Measurements from ENCODE around the gene RNU1-2.
"Not testable (repeated sequence)": the region's sequence is repeated elsewhere in the genome, so short reads cannot be mapped to it uniquely, and the experiment has no call there.

The RNU1-2 gene

GRCh38 chr1:16927711-16928485, 32.1 kb downstream of the RNU1-2 start:
- H3K4me3 ChIP-seq (ENCODE audit: control insufficient read depth in 1 of 7, extremely low read depth in 1 of 7, insufficient read depth in 4 of 7, low read depth in 2 of 7, low read length in 6 of 7) = no peak overlapping the region
- ChIA-PET POLR2A (no interaction called here), CTCF (interaction anchor here (0.7 to 1.2 kb wide), 2 partner anchors 32 to 118 kb away, joined by 3 read pairs; no protein-coding TSS in a partner anchor)
- no peaks in the 10 kb centered on the region for H3K27me3 ChIP-seq (replicated peaks in 2 of 5; ENCODE audit: control insufficient read depth in 4 of 5, insufficient read depth in 5 of 5, low read length in 4 of 5)
- WGBS (ENCODE audit: insufficient coverage) = 79% methylated on average over 12 of the region's 13 CpGs
- H3K36me3 ChIP-seq (ENCODE audit: control insufficient read depth in 4 of 4, insufficient read depth in 4 of 4, low read length in 3 of 4) = peaks cover 0 to 5% (median 1%) of the 10 kb centered on the region in 4 experiments
- peak in 2 of 3 donors; percentile 33 to 69 for DNase-seq
- H3K9me3 ChIP-seq (ENCODE audit: control extremely low read depth in 1 of 5, control insufficient read depth in 4 of 5, insufficient read depth in 2 of 5, low read depth in 1 of 5, low read length in 4 of 5) = no peaks in the 10 kb centered on the region
- no peak overlapping the region for H3K27ac ChIP-seq (ENCODE audit: insufficient read depth in 1 of 2, low read depth in 1 of 2, low read length in 2 of 2, poor library complexity in 1 of 2, severe bottlenecking in 2 of 2)
- peaks cover 0 to 4% (median under 1%) of the 10 kb centered on the region in 4 experiments for H3K4me1 ChIP-seq (ENCODE audit: control extremely low read depth in 1 of 4, control insufficient read depth in 4 of 4, insufficient read depth in 4 of 4, low read length in 3 of 4)

DNA sequence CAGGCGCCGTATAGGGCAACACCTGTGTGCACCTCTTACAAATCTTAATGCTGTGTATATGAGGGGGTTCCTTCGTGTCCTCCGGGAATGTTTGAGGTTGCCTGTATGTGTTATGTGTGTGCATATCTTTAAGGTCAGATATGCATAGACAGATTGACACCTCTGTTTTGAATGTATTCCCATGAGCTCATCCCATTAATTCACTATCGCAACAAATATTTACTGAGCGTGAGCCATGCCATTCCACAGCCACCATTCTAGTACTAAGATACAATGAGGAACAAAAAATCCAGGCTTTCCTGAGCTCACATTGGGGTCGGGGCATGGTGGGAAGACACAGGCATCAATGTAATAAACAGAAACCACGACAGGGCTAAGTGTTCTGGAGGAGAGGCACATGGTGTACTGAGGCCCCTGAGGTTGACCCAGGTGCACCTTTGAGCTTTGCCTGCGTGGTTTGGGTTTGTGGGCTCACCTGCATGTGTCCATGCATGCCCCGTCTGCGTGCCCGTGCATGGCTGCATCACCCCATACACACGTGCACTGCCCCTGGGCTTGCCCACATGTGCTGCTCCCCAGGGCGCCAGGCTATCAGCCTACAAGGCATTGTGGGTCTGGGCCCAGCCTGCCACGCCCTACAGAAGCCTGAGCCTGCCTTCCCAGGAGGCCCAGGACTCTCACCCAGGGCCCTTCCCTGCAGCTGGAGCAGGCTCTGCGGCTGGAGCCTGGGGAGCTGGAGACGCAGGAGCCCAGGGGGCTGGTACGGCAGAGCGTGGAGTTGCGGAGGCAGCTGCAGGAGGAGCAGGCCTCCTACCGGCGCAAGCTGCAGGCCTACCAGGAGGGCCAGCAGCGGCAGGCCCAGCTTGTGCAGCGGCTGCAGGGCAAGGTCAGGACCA, 33.6 kb downstream of the RNU1-2 start:
- CTCF ChIA-PET; H3K27ac ChIP-seq (ENCODE audit: insufficient read depth in 1 of 2, low read depth in 1 of 2, low read length in 2 of 2, poor library complexity in 1 of 2, severe bottlenecking in 2 of 2); H3K4me1 ChIP-seq (ENCODE audit: control extremely low read depth in 1 of 4, control insufficient read depth in 4 of 4, insufficient read depth in 4 of 4, low read length in 3 of 4); H3K27me3 ChIP-seq (replicated peaks in 2 of 5; ENCODE audit: control insufficient read depth in 4 of 5, insufficient read depth in 5 of 5, low read length in 4 of 5); H3K9me3 ChIP-seq (ENCODE audit: control extremely low read depth in 1 of 5, control insufficient read depth in 4 of 5, insufficient read depth in 2 of 5, low read depth in 1 of 5, low read length in 4 of 5); H3K4me3 ChIP-seq (ENCODE audit: control insufficient read depth in 1 of 7, extremely low read depth in 1 of 7, insufficient read depth in 4 of 7, low read depth in 2 of 7, low read length in 6 of 7); POLR2A ChIA-PET; H3K36me3 ChIP-seq (ENCODE audit: control insufficient read depth in 4 of 4, insufficient read depth in 4 of 4, low read length in 3 of 4); DNase-seq: not testable (repeated sequence)
- WGBS (ENCODE audit: insufficient coverage) = 95% methylated on average over 24 of the region's 24 CpGs

DNA sequence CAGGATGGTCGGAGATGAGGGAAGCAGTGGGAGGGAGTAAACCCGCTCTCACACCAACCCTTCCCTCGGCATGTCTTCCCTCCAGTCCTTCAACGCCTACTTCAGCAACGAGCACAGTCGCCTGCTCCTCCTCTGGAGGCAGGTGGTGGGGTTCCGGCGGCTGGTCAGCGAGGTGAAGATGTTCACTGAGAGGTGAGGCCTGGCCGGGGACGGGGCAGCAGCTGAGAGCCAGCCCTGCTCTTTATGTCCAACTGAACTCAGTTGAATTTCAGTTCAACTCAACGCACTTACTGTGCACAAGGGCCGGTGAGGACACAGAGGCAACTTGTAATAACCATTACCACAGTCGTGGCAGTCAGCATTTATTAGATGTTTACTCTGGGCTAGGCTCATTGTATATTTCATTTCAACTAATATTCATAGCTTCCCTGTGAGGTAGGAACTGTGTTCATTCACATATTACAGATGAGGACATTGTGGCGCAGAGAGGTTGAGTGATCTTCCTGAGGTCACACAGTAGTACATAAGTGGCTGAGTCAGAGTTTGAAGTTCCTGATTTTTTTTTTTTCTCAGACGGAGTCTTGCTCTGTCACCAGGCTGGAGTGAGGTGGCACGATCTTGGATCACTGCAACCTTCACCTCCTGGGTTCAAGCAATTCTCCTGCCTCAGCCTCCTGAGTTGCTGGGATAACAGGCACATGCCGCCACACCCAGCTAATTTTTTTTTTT, 35.6 kb downstream of the RNU1-2 start:
- 92% methylated on average over 18 of the region's 18 CpGs for WGBS (ENCODE audit: insufficient coverage)
- H3K27ac ChIP-seq (ENCODE audit: insufficient read depth in 1 of 2, low read depth in 1 of 2, low read length in 2 of 2, poor library complexity in 1 of 2, severe bottlenecking in 2 of 2); POLR2A ChIA-PET; H3K27me3 ChIP-seq (replicated peaks in 2 of 5; ENCODE audit: control insufficient read depth in 4 of 5, insufficient read depth in 5 of 5, low read length in 4 of 5); CTCF ChIA-PET; H3K4me1 ChIP-seq (ENCODE audit: control extremely low read depth in 1 of 4, control insufficient read depth in 4 of 4, insufficient read depth in 4 of 4, low read length in 3 of 4); H3K9me3 ChIP-seq (ENCODE audit: control extremely low read depth in 1 of 5, control insufficient read depth in 4 of 5, insufficient read depth in 2 of 5, low read depth in 1 of 5, low read length in 4 of 5); DNase-seq; H3K4me3 ChIP-seq (ENCODE audit: control insufficient read depth in 1 of 7, extremely low read depth in 1 of 7, insufficient read depth in 4 of 7, low read depth in 2 of 7, low read length in 6 of 7); H3K36me3 ChIP-seq (ENCODE audit: control insufficient read depth in 4 of 4, insufficient read depth in 4 of 4, low read length in 3 of 4): not testable (repeated sequence)

- H3K4me3 ChIP-seq (ENCODE audit: control insufficient read depth in 1 of 7, extremely low read depth in 1 of 7, insufficient read depth in 4 of 7, low read depth in 2 of 7, low read length in 6 of 7); H3K4me1 ChIP-seq (ENCODE audit: control extremely low read depth in 1 of 4, control insufficient read depth in 4 of 4, insufficient read depth in 4 of 4, low read length in 3 of 4); DNase-seq; H3K9me3 ChIP-seq (ENCODE audit: control extremely low read depth in 1 of 5, control insufficient read depth in 4 of 5, insufficient read depth in 2 of 5, low read depth in 1 of 5, low read length in 4 of 5); H3K27me3 ChIP-seq (replicated peaks in 2 of 5; ENCODE audit: control insufficient read depth in 4 of 5, insufficient read depth in 5 of 5, low read length in 4 of 5); H3K27ac ChIP-seq (ENCODE audit: insufficient read depth in 1 of 2, low read depth in 1 of 2, low read length in 2 of 2, poor library complexity in 1 of 2, severe bottlenecking in 2 of 2): not testable (repeated sequence)
- ChIA-PET POLR2A (interaction anchor here (0.7 kb wide), 1 partner anchor 12 kb away, joined by 4 read pairs; the partner anchor contains the start of gene CROCC), CTCF (interaction anchor here (1.3 kb wide), 1 partner anchor 13 kb away, joined by 4 read pairs; the partner anchor contains the start of gene CROCC)
- peaks cover 0 to 10% (median 4%) of the 10 kb centered on the region in 4 experiments for H3K36me3 ChIP-seq (ENCODE audit: control insufficient read depth in 4 of 4, insufficient read depth in 4 of 4, low read length in 3 of 4)
These were observed 38.2 kb downstream of the RNU1-2 start for GRCh38 chr1:16933945-16934344.

DNA sequence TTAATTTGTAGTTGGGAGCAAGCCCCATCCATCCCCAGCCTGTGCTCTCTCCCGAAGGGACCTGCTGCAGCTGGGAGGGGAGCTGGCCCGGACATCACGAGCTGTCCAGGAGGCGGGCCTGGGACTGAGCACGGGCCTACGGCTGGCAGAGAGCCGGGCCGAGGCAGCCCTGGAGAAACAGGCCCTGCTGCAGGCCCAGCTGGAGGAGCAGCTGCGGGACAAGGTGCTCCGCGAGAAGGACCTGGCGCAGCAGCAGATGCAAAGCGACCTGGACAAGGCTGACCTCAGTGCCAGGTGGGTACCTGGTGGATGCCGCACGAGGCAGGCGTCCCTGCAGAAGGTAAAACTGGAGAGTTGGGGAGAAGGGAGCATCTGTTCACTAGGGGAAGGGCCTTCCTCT, 40.8 kb downstream of the RNU1-2 start:
- WGBS (ENCODE audit: insufficient coverage) = 96% methylated on average over 16 of the region's 16 CpGs

GRCh38 chr1:16938351-16939321, 42.9 kb downstream of the RNU1-2 start:
- ChIA-PET POLR2A (no interaction called here), CTCF (interaction anchor here (1.3 to 1.5 kb wide), 3 partner anchors 16 to 444 kb away, joined by 3 to 4 read pairs (median 3); no protein-coding TSS in a partner anchor)
- no peaks in the 10 kb centered on the region for H3K9me3 ChIP-seq (ENCODE audit: control extremely low read depth in 1 of 5, control insufficient read depth in 4 of 5, insufficient read depth in 2 of 5, low read depth in 1 of 5, low read length in 4 of 5)
- peaks cover 0 to 6% (median 4%) of the 10 kb centered on the region in 4 experiments for H3K36me3 ChIP-seq (ENCODE audit: control insufficient read depth in 4 of 4, insufficient read depth in 4 of 4, low read length in 3 of 4)
- DNase-seq = no peak
- H3K27me3 ChIP-seq (replicated peaks in 2 of 5; ENCODE audit: control insufficient read depth in 4 of 5, insufficient read depth in 5 of 5, low read length in 4 of 5) = no peaks in the 10 kb centered on the region
- no peak overlapping the region for H3K4me3 ChIP-seq (ENCODE audit: control insufficient read depth in 1 of 7, extremely low read depth in 1 of 7, insufficient read depth in 4 of 7, low read depth in 2 of 7, low read length in 6 of 7)
- no peaks in the 10 kb centered on the region for H3K4me1 ChIP-seq (ENCODE audit: control extremely low read depth in 1 of 4, control insufficient read depth in 4 of 4, insufficient read depth in 4 of 4, low read length in 3 of 4)
- H3K27ac ChIP-seq (ENCODE audit: insufficient read depth in 1 of 2, low read depth in 1 of 2, low read length in 2 of 2, poor library complexity in 1 of 2, severe bottlenecking in 2 of 2) = no peak overlapping the region
- WGBS (ENCODE audit: insufficient coverage) = 94% methylated on average over 50 of the region's 51 CpGs

More for the DNA sequence above, 40.8 kb downstream of the RNU1-2 start:
- H3K36me3 ChIP-seq (ENCODE audit: control insufficient read depth in 4 of 4, insufficient read depth in 4 of 4, low read length in 3 of 4); H3K4me3 ChIP-seq (ENCODE audit: control insufficient read depth in 1 of 7, extremely low read depth in 1 of 7, insufficient read depth in 4 of 7, low read depth in 2 of 7, low read length in 6 of 7); H3K4me1 ChIP-seq (ENCODE audit: control extremely low read depth in 1 of 4, control insufficient read depth in 4 of 4, insufficient read depth in 4 of 4, low read length in 3 of 4); H3K9me3 ChIP-seq (ENCODE audit: control extremely low read depth in 1 of 5, control insufficient read depth in 4 of 5, insufficient read depth in 2 of 5, low read depth in 1 of 5, low read length in 4 of 5); H3K27ac ChIP-seq (ENCODE audit: insufficient read depth in 1 of 2, low read depth in 1 of 2, low read length in 2 of 2, poor library complexity in 1 of 2, severe bottlenecking in 2 of 2); DNase-seq; CTCF ChIA-PET; H3K27me3 ChIP-seq (replicated peaks in 2 of 5; ENCODE audit: control insufficient read depth in 4 of 5, insufficient read depth in 5 of 5, low read length in 4 of 5); POLR2A ChIA-PET: not testable (repeated sequence)

All from common myeloid progenitor, CD34-positive (primary cell).